ENCODE data around the gene CYB561D2. TPM values are rescaled to one million over a fixed set of nuclear protein-coding genes. Genes with fewer than 3 reads are reported as not detected.
A peak's percentile ranks its signal among the peaks of the same experiment; 100 is the strongest.

Gene CYB561D2
- total and polyA plus RNA-seq, 2 of the 13 experiments (the other 11 are each of a cell fraction or from before 2014, with no cell fraction given): 11.1 to 17.2 TPM

GRCh38 chr3:50321336-50322114, 29.1 kb upstream of the CYB561D2 start:
- Histone ChIP-seq H3K27ac (ENCODE audit: extremely low read length, insufficient read depth, low read length) (peak overlapping the region; percentile 100), H3K9me3 (ENCODE audit: low read length) (no peaks in the 10 kb centered on the region), H3K4me1 (ENCODE audit: insufficient read depth, low read length) (peaks cover 79% of the 10 kb centered on the region), H3K36me3 (replicated peaks in 1 of 2; ENCODE audit: control insufficient read depth in 1 of 2, insufficient read depth in 2 of 2, low read length in 2 of 2) (peaks cover 15 to 41% of the 10 kb centered on the region in 2 experiments), H3K4me3 (replicated peaks in 1 of 3; ENCODE audit: insufficient read depth in 1 of 3, low read depth in 2 of 3, low read length in 3 of 3) (peak overlapping the region; percentile 81 to 91 (median 85); a peak in 5 of 6 replicates), H4K20me1 (ENCODE audit: insufficient read depth, low read length) (no peaks in the 10 kb centered on the region), H3K27me3 (ENCODE audit: control insufficient read depth in 1 of 2, insufficient read depth in 2 of 2, low read length in 2 of 2) (no peaks in the 10 kb centered on the region; a peak in 1 of 5 replicates), H3K79me2 (ENCODE audit: insufficient read depth, low read length) (peaks cover 25% of the 10 kb centered on the region), H3K9ac (ENCODE audit: insufficient read depth, low read depth, low read length) (peak overlapping the region; percentile 99), H2AFZ (ENCODE audit: low read length) (no peak overlapping the region), H3K4me2 (ENCODE audit: low read depth, low read length) (peak overlapping the region; percentile 94)
- peak; percentile 90 for DNase-seq (ENCODE audit: low spot score)
- intact Hi-C loops (cut with micrococcal nuclease; ENCODE audit: unreplicated experiment): loop anchor here (1.0 kb wide), 1 partner anchor 22 kb away; the partner anchor contains the start of genes HYAL3 and NAA80
- FAIRE-seq: peak; percentile 28
- ChIA-PET CTCF (ENCODE audit: low intra/inter-chr PET ratio, low total read pairs) (interaction anchor here (0.9 to 2.3 kb wide), 3 partner anchors 18 to 94 kb away, joined by 3 to 15 read pairs (median 3); partner anchors contain the start of genes HYAL1, HYAL3 and NAA80), POLR2A (interaction anchor here (0.6 to 13.0 kb wide), 14 partner anchors 13 to 125 kb away, joined by 3 to 222 read pairs (median 8); partner anchors contain the start of genes GNAI2, HYAL1, HYAL3 and IFRD2)
- in situ Hi-C loops (cut with HindIII; ENCODE audit: extremely low pct_ligation_motif_present, low pct_unique_long_range_greater_than_20kb): loop anchor here (5.0 kb wide), 1 partner anchor 59 kb away; no protein-coding TSS in a partner anchor
- no TSS peak for BruUV-seq (replicated peaks)
- ATAC-seq: peak; percentile 73
- WGBS (ENCODE audit: low lambda C conversion rate): under 1% methylated on average over 22 of the region's 59 CpGs
- TF ChIP-seq ADNP (CRISPR knock-in tag; IDR thresholded peaks at IDR 0.05) (0 out of 2 replicates have a peak, but pooled peaks have one; percentile 6), ZFYVE20 (CRISPR knock-in tag; IDR thresholded peaks at IDR 0.05; ENCODE audit: borderline replicate concordance, low read depth) (peak; percentile 57; the same call in 1 of the 2 replicates), ATF3 (CRISPR knock-in tag; IDR thresholded peaks at IDR 0.05) (no peak), ZNF766 (CRISPR knock-in tag; IDR thresholded peaks at IDR 0.05; ENCODE audit: borderline replicate concordance) (no peak), FUBP1 (CRISPR knock-in tag; IDR thresholded peaks at IDR 0.05; ENCODE audit: borderline replicate concordance) (no peak), AGO1 (IDR thresholded peaks at IDR 0.05; ENCODE audit: low read depth, low read length, poor library complexity, severe bottlenecking) (peak; percentile 18), ZNF644 (CRISPR knock-in tag; IDR thresholded peaks at IDR 0.05; ENCODE audit: low read depth) (no peak), CHD4 (IDR thresholded peaks at IDR 0.05; ENCODE audit: borderline replicate concordance, low read length) (no peak; the same call in 1 of the 2 replicates), RBM22 (optimal IDR thresholded peaks at IDR 0.05; ENCODE audit: low read length) (no peak), ZNF335 (CRISPR knock-in tag; IDR thresholded peaks at IDR 0.05) (peak; percentile 65; the same call in 1 of the 2 replicates), ZNF580 (CRISPR knock-in tag; IDR thresholded peaks at IDR 0.05; ENCODE audit: borderline replicate concordance, low read depth) (peak; percentile 14; the same call in 1 of the 2 replicates), TCF7 (IDR thresholded peaks at IDR 0.05; ENCODE audit: low read depth) (no peak), CEBPG (CRISPR knock-in tag; IDR thresholded peaks at IDR 0.05) (no peak), ZNF572 (CRISPR knock-in tag; IDR thresholded peaks at IDR 0.05) (no peak), EHMT2 (IDR thresholded peaks at IDR 0.05; ENCODE audit: borderline replicate concordance, low read depth, low read length) (no peak), RFX3 (CRISPR knock-in tag; IDR thresholded peaks at IDR 0.05) (no peak), U2AF2 (IDR thresholded peaks at IDR 0.05; ENCODE audit: low read depth, low read length) (no peak), RFX1 (IDR thresholded peaks at IDR 0.05) (no peak), ZSCAN22 (CRISPR knock-in tag; IDR thresholded peaks at IDR 0.05) (peak; percentile 99)
